GM12878 (cell line): ENCODE measurements around the gene UBALD2. TPM values are rescaled to one million over a fixed set of nuclear protein-coding genes. Genes with fewer than 3 reads are reported as not detected.

ENCODE experiments used
- ATAC-seq: fragments of 200-7000 bp; cut with Tn5 transposase; 3 replicates; pipeline ENCODE4 v1.9.1; 2020; ENCODE audit warnings: mild to moderate bottlenecking, moderate library complexity
- BruUV-seq: library from RNA; stranded (reverse); fragments of 400-500 nt; replicated peaks from 2 replicates; lab custom pipeline; 2021; lab: Mats Ljungman, UMichigan
- CTCF ChIA-PET: fragments of 300-600 bp; sonication (Branson Sonifier 250); formaldehyde crosslinking; extraction: SDS; loops from one replicate; lab custom pipeline; 2021; ENCODE audit warnings: inconsistent platforms; lab: Yijun Ruan, JAX
- POLR2A ChIA-PET: fragments of 350-600 bp; formaldehyde crosslinking; extraction: SDS; loops from one replicate; lab custom pipeline; 2021; ENCODE audit warnings: inconsistent platforms; lab: Charles Lee
- RAD21 ChIA-PET: fragments of 300-600 bp; sonication (Branson Sonifier 250); formaldehyde crosslinking; loops from one replicate; lab custom pipeline; 2023; ENCODE audit warnings: antibody characterized with exemption; ENCODE audit not compliant: unreplicated experiment; lab: Charles Lee
- SMC1A ChIA-PET: fragments of 300-600 bp; sonication (Branson Sonifier 250); formaldehyde crosslinking; loops from one replicate; lab custom pipeline; 2023; ENCODE audit not compliant: unreplicated experiment, uncharacterized antibody; lab: Charles Lee
- DNase-seq: peaks from one replicate; pipeline ENCODE4 v3.0.0-alpha.2; 2011; ENCODE audit warnings: low read depth, low spot score
- FAIRE-seq: peaks from 3 replicates; lab custom pipeline; 2011; peaks lifted over from hg19 to GRCh38; lab: Jason Lieb, UNC
- H2AFZ ChIP-seq: 2 replicates; pipeline ENCODE4 v1.6.0; 2011; ENCODE audit warnings: low read depth, low read length, control low read depth; ENCODE audit not compliant: control insufficient read depth
- H3K27ac ChIP-seq: 2 replicates; pipeline ENCODE4 v1.5.1; 2011; ENCODE audit warnings: control low read depth; ENCODE audit not compliant: control insufficient read depth, insufficient read depth
- H3K27me3 ChIP-seq, 2 experiments: replicated peaks in 1 of 2; 2 replicates each; pipeline versions ENCODE4 v1.6.0 to v1.6.1; 2011; ENCODE audit warnings: low read length in 1 of 2; ENCODE audit not compliant: control insufficient read depth in 2 of 2, insufficient read depth in 2 of 2
- H3K36me3 ChIP-seq, 2 experiments: 2 replicates each; pipeline ENCODE4 v1.5.1; 2011; ENCODE audit warnings: low read length in 1 of 2; ENCODE audit not compliant: control insufficient read depth in 2 of 2, insufficient read depth in 2 of 2
- H3K4me1 ChIP-seq: 2 replicates; pipeline ENCODE4 v1.6.1; 2011; ENCODE audit warnings: mild to moderate bottlenecking, low read length, moderate library complexity, mixed read lengths; ENCODE audit not compliant: control insufficient read depth, insufficient read depth
- H3K4me2 ChIP-seq: 2 replicates; pipeline ENCODE4 v1.6.0; 2011; ENCODE audit warnings: control low read depth; ENCODE audit not compliant: control insufficient read depth, insufficient read depth
- H3K4me3 ChIP-seq: fragments of 200-600 bp; sonication (generic); 2 replicates; pipeline ENCODE4 v1.5.1; 2016
- H3K79me2 ChIP-seq: 2 replicates; pipeline ENCODE4 v1.6.0; 2011; ENCODE audit warnings: low read length; ENCODE audit not compliant: control insufficient read depth, insufficient read depth
- H3K9ac ChIP-seq: 2 replicates; pipeline ENCODE4 v1.8.0; 2011; ENCODE audit warnings: low read length, control low read depth, mixed read lengths; ENCODE audit not compliant: control insufficient read depth, insufficient read depth
- H3K9me3 ChIP-seq: replicated peaks from 3 replicates; pipeline ENCODE4 v1.5.1; 2011; ENCODE audit warnings: mild to moderate bottlenecking, low read length; ENCODE audit not compliant: control insufficient read depth, insufficient read depth
- H4K20me1 ChIP-seq: 2 replicates; pipeline ENCODE4 v1.6.0; 2011; ENCODE audit not compliant: control insufficient read depth, insufficient read depth
- BACH1 ChIP-seq: fragments of 450-650 bp; IDR thresholded peaks from 2 replicates; pipeline ENCODE4 v1.6.1; 2017; ENCODE audit warnings: mild to moderate bottlenecking, borderline replicate concordance
- BCL3 ChIP-seq: IDR thresholded peaks from 2 replicates; pipeline ENCODE4 v1.6.1; 2011; ENCODE audit warnings: borderline replicate concordance, low read depth, mild to moderate bottlenecking, moderate library complexity, low read length; ENCODE audit not compliant: insufficient read depth, poor library complexity, severe bottlenecking
- CREM ChIP-seq: IDR thresholded peaks from 2 replicates; pipeline ENCODE4 v1.6.1; 2014; ENCODE audit warnings: antibody characterized with exemption, low read depth
- KDM1A ChIP-seq: fragments of 200-600 bp; sonication (generic); IDR thresholded peaks from 2 replicates; pipeline ENCODE4 v1.6.1; 2016; ENCODE audit warnings: borderline replicate concordance
- SUPT20H ChIP-seq: IDR thresholded peaks from 2 replicates; pipeline ENCODE4 v1.6.1; 2011; ENCODE audit warnings: low read depth, mild to moderate bottlenecking, low read length, moderate library complexity, borderline replicate concordance; ENCODE audit not compliant: control insufficient read depth
- ZBTB40 ChIP-seq: fragments of 450-650 bp; IDR thresholded peaks from 2 replicates; pipeline ENCODE4 v1.6.1; 2016; ENCODE audit warnings: mild to moderate bottlenecking, moderate library complexity, borderline replicate concordance
- ZNF384 ChIP-seq: IDR thresholded peaks from 2 replicates; pipeline ENCODE4 v1.6.1; 2012; ENCODE audit warnings: low read depth, mild to moderate bottlenecking, low read length, improper control_type of control experiment, borderline replicate concordance
- WGBS: methylation state at CpG from one replicate; pipeline ENCODE4 v1.1.6; 2016; ENCODE audit warnings: low lambda C conversion rate; ENCODE audit not compliant: insufficient replicate concordance, insufficient coverage; ENCODE audit errors: missing lambda C conversion rate; 5-methylcytosine and 5-hydroxymethylcytosine counted together
- in situ Hi-C: fragments of 300-500 bp; cut with MboI; formaldehyde crosslinking; loops from 9 replicates; pipeline ENCODE4 v1.14.3; 2018; ENCODE audit warnings: mixed read lengths
- intact Hi-C: fragments of 100-400 bp; cut with micrococcal nuclease; formaldehyde crosslinking; loops from one replicate; pipeline ENCODE4 v1.14.2; 2022; ENCODE audit not compliant: unreplicated experiment
- polyA plus RNA-seq, 11 experiments: library from polyadenylated mRNA; depleted of rRNA in 4 of 11; unstranded in 6 of 11; stranded (reverse) in 5 of 11; fragments of >200 nt; fragmentation: Nextera tagmentation in 4 of 11; fragmentation: Illumina TruSeq in 1 of 11; extraction: Ambion mirVana in 4 of 11; extraction: Trizol in 1 of 11; gene quantifications; 1 replicate in 1 of 11; 2 replicates in 10 of 11; pipeline versions ENCODE4 v1.2.1 to v1.2.3, GENCODE V29; 2011 to 2016; ENCODE audit warnings: inconsistent platforms in 2 of 11, missing spikeins in 2 of 11, low read depth in 1 of 11
- total RNA-seq, 4 experiments: library from RNA; depleted of rRNA in 3 of 4; stranded (reverse); fragments of >200 nt in 3 of 4; fragmentation: Illumina TruSeq in 1 of 4; extraction: Trizol in 1 of 4; gene quantifications; 2 replicates each; pipeline versions ENCODE4 v1.2.1 to v1.2.3, GENCODE V29; 2013 to 2021

The UBALD2 gene
- total and polyA plus RNA-seq, 10 of the 15 experiments (the other 5 are each of a cell fraction or from before 2014, with no cell fraction given), result 2.8 to 165 (median 20.6) TPM

- no peak for TF ChIP-seq ZBTB40
- TF ChIP-seq BACH1, result no peak
- no peak for TF ChIP-seq KDM1A
- no peak for TF ChIP-seq BCL3
- TF ChIP-seq SUPT20H, result no peak
- TF ChIP-seq ZNF384, result no peak
- TF ChIP-seq CREM, result no peak
- TF ChIP-seq, all 136 proteins: peak for 0
- no peak overlapping the region for H3K4me3 ChIP-seq
- POLR2A ChIA-PET, result interaction anchor here (16.9 kb wide), 1 partner anchor 16 kb away, joined by 341 read pairs; the partner anchor contains the start of gene UBALD2
- SMC1A ChIA-PET, result interaction anchor here (1.1 to 13.9 kb wide), 2 partner anchors 11 to 24 kb away, joined by 3 to 226 read pairs; partner anchors contain the start of gene UBALD2
- ATAC-seq (no peak), DNase-seq (no peak), FAIRE-seq (no peak)
- peaks cover 42% of the 10 kb centered on the region for H3K4me1 ChIP-seq
- H3K27ac ChIP-seq, result no peak overlapping the region
- no TSS peak for BruUV-seq
- in situ Hi-C loops, result loop anchor here (25.0 kb wide), 2 partner anchors 1212 to 1912 kb away; partner anchors contain the start of gene SYNGR2
- H2AFZ ChIP-seq, result no peak overlapping the region
- no peaks in the 10 kb centered on the region for H3K27me3 ChIP-seq
- WGBS, result 62% methylated on average over 6 of the region's 6 CpGs
- no peaks in the 10 kb centered on the region for H3K36me3 ChIP-seq
- H3K4me2 ChIP-seq, result no peak overlapping the region
- intact Hi-C loops, result no loop called here
- CTCF ChIA-PET, result interaction anchor here (0.9 to 8.0 kb wide), 4 partner anchors 12 to 68 kb away, joined by 3 to 82 read pairs (median 6); partner anchors contain the start of gene UBALD2
- RAD21 ChIA-PET, result interaction anchor here (6.2 kb wide), 1 partner anchor 12 kb away, joined by 124 read pairs; the partner anchor contains the start of gene UBALD2
- H4K20me1 ChIP-seq, result no peaks in the 10 kb centered on the region
- H3K9ac ChIP-seq, result no peak overlapping the region
- no peaks in the 10 kb centered on the region; the same call in 2 of the 3 replicates for H3K9me3 ChIP-seq
- H3K79me2 ChIP-seq, result no peaks in the 10 kb centered on the region
These were observed 15.0 kb upstream of the UBALD2 start for GRCh38 chr17:76250141-76250540.
